Gastrocnemius medialis (tissue), 4 donors: ENCODE data around the gene NRG3.

Experiments used
- POLR2A ChIP-seq, 2 donors: fragments of 450-650 bp; IDR thresholded peaks; one replicate each; pipeline ENCODE4 v1.6.1; 2017; ENCODE audit warnings: antibody characterized with exemption in 2 of 2, mild to moderate bottlenecking in 2 of 2, moderate library complexity in 2 of 2
- TF ChIP-seq, protein P1 (sequence below), 5 experiments: fragments of 450-650 bp in 3 of 5; fragments of 200-600 bp in 2 of 5; sonication (generic) in 2 of 5; IDR thresholded peaks in 4 of 5; conservative IDR thresholded peaks in 1 of 5; 1 replicate in 4 of 5; 2 replicates in 1 of 5; pipeline ENCODE4 v1.5.1; 2016 to 2019; ENCODE audit warnings: antibody characterized with exemption in 5 of 5, mild to moderate bottlenecking in 3 of 5, moderate library complexity in 3 of 5

DNA sequence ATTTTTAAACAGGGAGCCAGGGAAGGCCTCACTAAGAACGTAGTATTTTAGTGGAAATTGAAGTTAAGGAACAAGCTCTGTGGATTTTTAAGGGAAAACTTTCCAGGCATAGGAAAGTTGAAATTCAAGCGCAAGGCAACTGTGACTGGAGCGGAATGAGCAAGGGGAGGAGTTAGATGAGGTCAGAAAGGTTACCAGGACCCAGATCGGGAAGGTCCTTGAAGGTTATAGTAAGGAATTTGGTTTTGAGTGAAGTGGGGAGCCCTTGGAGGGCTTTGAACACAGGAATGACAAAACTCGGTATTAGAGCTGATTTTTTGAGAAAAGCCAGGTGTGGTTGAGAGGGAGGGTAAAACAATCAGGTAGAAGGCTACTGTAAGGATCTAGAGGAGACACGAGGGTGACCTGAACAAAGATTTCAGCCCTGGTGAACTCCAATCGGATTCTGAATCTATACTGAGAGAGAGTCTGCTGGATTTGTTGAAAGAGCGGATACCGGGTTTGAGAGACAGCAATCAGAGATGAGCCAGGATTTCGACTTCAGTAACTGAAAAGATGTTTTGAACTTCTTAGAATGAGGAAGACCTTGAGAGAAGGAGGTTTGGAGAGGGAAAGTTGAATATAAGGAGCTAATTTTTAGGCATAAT, 1013.9 kb downstream of the NRG3 start:
- TF ChIP-seq, protein P1, sequence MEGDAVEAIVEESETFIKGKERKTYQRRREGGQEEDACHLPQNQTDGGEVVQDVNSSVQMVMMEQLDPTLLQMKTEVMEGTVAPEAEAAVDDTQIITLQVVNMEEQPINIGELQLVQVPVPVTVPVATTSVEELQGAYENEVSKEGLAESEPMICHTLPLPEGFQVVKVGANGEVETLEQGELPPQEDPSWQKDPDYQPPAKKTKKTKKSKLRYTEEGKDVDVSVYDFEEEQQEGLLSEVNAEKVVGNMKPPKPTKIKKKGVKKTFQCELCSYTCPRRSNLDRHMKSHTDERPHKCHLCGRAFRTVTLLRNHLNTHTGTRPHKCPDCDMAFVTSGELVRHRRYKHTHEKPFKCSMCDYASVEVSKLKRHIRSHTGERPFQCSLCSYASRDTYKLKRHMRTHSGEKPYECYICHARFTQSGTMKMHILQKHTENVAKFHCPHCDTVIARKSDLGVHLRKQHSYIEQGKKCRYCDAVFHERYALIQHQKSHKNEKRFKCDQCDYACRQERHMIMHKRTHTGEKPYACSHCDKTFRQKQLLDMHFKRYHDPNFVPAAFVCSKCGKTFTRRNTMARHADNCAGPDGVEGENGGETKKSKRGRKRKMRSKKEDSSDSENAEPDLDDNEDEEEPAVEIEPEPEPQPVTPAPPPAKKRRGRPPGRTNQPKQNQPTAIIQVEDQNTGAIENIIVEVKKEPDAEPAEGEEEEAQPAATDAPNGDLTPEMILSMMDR (IDR thresholded peaks at IDR 0.05 in 4 of 5, conservative IDR thresholded peaks at IDR 0.05 in 1 of 5): no peak
- no peak for TF ChIP-seq POLR2A (IDR thresholded peaks at IDR 0.05)
